Ovary (tissue), 9 donors: ENCODE results near the gene UST. TPM values are rescaled to one million over a fixed set of nuclear protein-coding genes. Genes with fewer than 3 reads are reported as not detected.

Experiments used
- DNase-seq, 5 donors: peaks; one replicate each; pipeline ENCODE4 v3.0.0-alpha.2; 2019 to 2020
- H3K27ac ChIP-seq, 2 donors: fragments of 200-600 bp; one replicate each; pipeline versions ENCODE4 v1.5.1 to v1.8.0; 2019 to 2022
- H3K27me3 ChIP-seq: fragments of 200-600 bp; one replicate; pipeline ENCODE4 v1.8.0; 2022
- H3K36me3 ChIP-seq: fragments of 200-600 bp; sonication (generic); one replicate; pipeline ENCODE4 v1.5.1; 2019
- H3K4me1 ChIP-seq: one replicate; pipeline ENCODE4 v1.8.1; 2013; ENCODE audit warnings: mild to moderate bottlenecking, moderate library complexity; ENCODE audit not compliant: insufficient read depth
- H3K4me3 ChIP-seq: fragments of 200-600 bp; sonication (generic); one replicate; pipeline ENCODE4 v1.5.1; 2017
- H3K9me3 ChIP-seq, 2 donors: fragments of 200-600 bp in 1 of 2; sonication (generic) in 1 of 2; one replicate each; pipeline versions ENCODE4 v1.5.1 to v1.8.1; 2013 to 2019; ENCODE audit warnings: mild to moderate bottlenecking in 1 of 2, moderate library complexity in 1 of 2
- CTCF ChIP-seq, 3 donors: fragments of 450-650 bp in 2 of 3; fragments of 200-600 bp in 1 of 3; IDR thresholded peaks; one replicate each; pipeline versions ENCODE4 v1.5.1 to v1.8.0; 2016 to 2022; ENCODE audit warnings: antibody characterized with exemption in 3 of 3, mild to moderate bottlenecking in 1 of 3
- EP300 ChIP-seq: sonication (generic); formaldehyde crosslinking; IDR thresholded peaks from one replicate; pipeline ENCODE4 v1.6.1; 2017; ENCODE audit warnings: antibody characterized with exemption
- POLR2A ChIP-seq: fragments of 450-650 bp; IDR thresholded peaks from one replicate; pipeline ENCODE4 v1.6.1; 2017; ENCODE audit warnings: antibody characterized with exemption, mild to moderate bottlenecking, moderate library complexity
- WGBS, 3 donors: extraction: QIAGEN DNeasy Blood & Tissue Kit in 1 of 3; methylation state at CpG; one replicate each; pipeline versions ENCODE4 v1.1.5 to v1.1.7; 2013 to 2017; 5-methylcytosine and 5-hydroxymethylcytosine counted together
- intact Hi-C, 4 donors: fragments of 100-400 bp; cut with DNase I; formaldehyde crosslinking; loops; one replicate each; pipeline versions ENCODE4 v1.11.0 to v1.15.1; 2022 to 2023
- polyA plus RNA-seq, 2 donors: library from polyadenylated mRNA; stranded (reverse); fragments of 200-250 nt in 1 of 2; fragments of 350-450 nt in 1 of 2; fragmentation: Illumina TruSeq in 1 of 2; extraction: RNeasy Lipid Tissue Mini Kit (QIAGEN cat#74804) in 1 of 2; gene quantifications; one replicate each; pipeline ENCODE4 v1.2.3, GENCODE V29; 2013 to 2014
- total RNA-seq, 7 donors: library from RNA; depleted of rRNA in 2 of 7; stranded (reverse); fragments of >200 nt in 2 of 7; fragmentation: NEBNext Ultra II Directional in 3 of 7; extraction: Animal tissue kit (Norgen Biotek cat#: 25700) in 3 of 7; gene quantifications; one replicate each; pipeline versions ENCODE4 v1.1.0 to v1.2.4, GENCODE V29; 2016 to 2023
- donor health status: DM: no; HTN: no; CAD: no; lungs with moderate emphysema.
- donor health status: DM: no; HTN: no; CAD: no.
- donor health status: Bipolar disorder and iron deficiency.
- donor health status: DM: yes; HTN: yes; CAD: no.
- donor health status: DM: no; HTN: no; CAD: no.
- donor health status: DM: yes; HTN: yes; CAD: no.

The UST gene
- total and polyA plus RNA-seq, 9 donors, result 11.8 to 20.1 (median 16.5) TPM

DNA sequence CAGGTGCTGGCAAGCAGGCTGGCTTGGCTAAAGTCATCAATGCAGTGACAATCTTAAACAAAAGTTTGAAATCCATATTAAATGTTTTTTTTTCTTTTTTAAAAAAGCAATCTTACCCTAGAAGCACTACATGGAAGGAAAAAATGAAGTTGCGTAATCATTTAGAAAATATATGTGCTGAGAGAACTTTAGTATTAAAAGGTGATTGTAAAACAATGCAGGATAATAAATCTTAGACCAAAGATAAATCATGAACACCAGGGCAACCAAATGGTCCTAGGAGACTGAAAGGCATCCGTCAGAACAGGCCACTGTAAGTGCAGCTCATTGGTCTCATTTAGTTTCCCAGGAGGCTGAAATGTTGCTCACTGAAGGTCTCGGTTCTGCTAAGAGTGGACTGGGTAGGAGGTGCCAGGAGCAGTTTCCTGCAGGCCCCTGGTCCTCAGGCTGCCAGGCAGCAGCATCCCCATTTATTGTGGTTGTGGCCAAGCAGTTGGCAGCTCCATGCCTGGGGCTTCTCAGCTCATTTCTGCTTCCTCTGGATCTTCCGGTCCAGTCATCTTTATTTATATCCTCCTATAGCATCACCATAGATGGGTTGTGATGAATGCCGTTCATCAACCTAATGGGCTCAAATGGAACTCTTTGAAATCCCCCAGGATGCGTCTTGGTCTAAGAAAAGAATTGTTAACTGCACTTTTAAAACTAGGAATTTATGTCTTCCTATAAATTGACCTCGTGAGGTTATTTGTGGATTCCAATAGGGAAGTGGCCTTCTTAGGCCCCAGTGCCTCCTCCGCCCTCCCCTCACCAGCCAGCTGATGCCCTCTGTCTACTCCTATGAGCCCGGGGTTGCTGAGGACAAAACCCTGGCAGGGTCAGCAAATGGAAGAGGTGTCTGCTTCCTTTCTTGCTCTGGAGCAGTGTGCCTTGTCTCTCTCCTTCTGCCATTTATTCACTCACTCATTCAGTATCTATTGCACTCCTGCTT lies 269.0 kb downstream of the UST start:
- DNase-seq, result no peak
- H3K36me3 ChIP-seq, result no peaks in the 10 kb centered on the region
- H3K4me1 ChIP-seq, result no peaks in the 10 kb centered on the region
- TF ChIP-seq CTCF (IDR thresholded peaks at IDR 0.05) (no peak), EP300 (no peak), POLR2A (no peak)
- WGBS, 3 donors, result 83 to 91% (median 88%) methylated on average over 9 of the region's 9 CpGs
- H3K27ac ChIP-seq, result no peak overlapping the region
- H3K27me3 ChIP-seq, result no peaks in the 10 kb centered on the region
- no peaks in the 10 kb centered on the region for H3K9me3 ChIP-seq
- H3K4me3 ChIP-seq, result no peak overlapping the region
- intact Hi-C loops, result no loop called here

DNA sequence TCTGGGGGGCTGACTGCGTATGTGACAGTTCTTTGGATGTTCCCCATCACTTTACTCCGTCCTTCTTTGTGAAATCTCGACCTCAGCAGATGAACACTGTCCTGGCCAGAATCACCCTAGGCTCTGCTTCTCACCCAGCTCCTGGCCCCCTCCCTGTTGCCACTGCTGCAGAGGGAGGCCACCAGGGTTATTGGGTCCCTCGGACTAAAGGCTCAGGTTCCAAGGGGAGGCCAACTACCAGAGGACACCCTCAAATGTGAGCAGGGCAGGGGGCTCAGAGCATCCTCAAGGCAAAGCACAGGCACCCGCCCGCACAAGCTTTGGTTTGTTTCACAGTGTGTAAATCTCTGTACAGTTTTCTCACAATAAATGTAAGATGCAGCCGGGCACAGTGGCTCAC lies 269.9 kb downstream of the UST start:
- WGBS, 3 donors, result 93 to 96% (median 94%) methylated on average over 7 of the region's 7 CpGs
- intact Hi-C loops, result no loop called here
- no peak overlapping the region for H3K4me3 ChIP-seq

DNA sequence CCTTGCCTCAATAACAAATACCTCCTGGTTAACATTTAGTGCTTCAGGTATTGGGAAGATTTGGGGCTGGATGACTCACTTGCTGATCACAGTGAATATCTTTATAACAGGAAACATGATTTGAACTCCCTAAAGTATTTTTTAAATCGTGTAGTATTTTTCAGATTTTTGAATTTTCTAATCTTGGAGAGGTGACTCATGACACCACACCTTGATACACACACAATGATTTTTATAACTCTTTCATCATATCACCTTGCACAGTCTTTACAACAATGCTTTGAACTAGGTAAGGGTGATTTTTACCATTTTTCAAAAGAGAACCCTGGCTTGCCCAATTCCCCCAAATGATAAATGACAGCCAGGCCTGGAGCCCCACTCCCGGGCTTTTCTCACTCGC lies 273.5 kb downstream of the UST start:
- Histone ChIP-seq H3K36me3 (no peaks in the 10 kb centered on the region), H3K27ac (no peak overlapping the region), H3K4me3 (no peak overlapping the region), H3K9me3 (no peaks in the 10 kb centered on the region), H3K4me1 (no peaks in the 10 kb centered on the region), H3K27me3 (no peaks in the 10 kb centered on the region)
- DNase-seq, result no peak
- intact Hi-C loops, result loop anchor here in 2 of 4 donors (10.0 kb wide), 2 partner anchors 446 to 456 kb away; no protein-coding TSS in a partner anchor
- 73 to 79% (median 74%) methylated on average over 3 of the region's 3 CpGs for WGBS, 3 donors
- TF ChIP-seq POLR2A (no peak), CTCF (IDR thresholded peaks at IDR 0.05) (no peak), EP300 (no peak)

More for the DNA sequence above, 269.9 kb downstream of the UST start:
- Histone ChIP-seq H3K27me3 (no peaks in the 10 kb centered on the region), H3K27ac (no peak overlapping the region), H3K9me3 (no peaks in the 10 kb centered on the region), H3K4me1 (no peaks in the 10 kb centered on the region), H3K36me3 (no peaks in the 10 kb centered on the region)
- DNase-seq, result no peak
- TF ChIP-seq POLR2A, result no peak
- no peak for TF ChIP-seq EP300
- no peak for TF ChIP-seq CTCF (IDR thresholded peaks at IDR 0.05)

DNA sequence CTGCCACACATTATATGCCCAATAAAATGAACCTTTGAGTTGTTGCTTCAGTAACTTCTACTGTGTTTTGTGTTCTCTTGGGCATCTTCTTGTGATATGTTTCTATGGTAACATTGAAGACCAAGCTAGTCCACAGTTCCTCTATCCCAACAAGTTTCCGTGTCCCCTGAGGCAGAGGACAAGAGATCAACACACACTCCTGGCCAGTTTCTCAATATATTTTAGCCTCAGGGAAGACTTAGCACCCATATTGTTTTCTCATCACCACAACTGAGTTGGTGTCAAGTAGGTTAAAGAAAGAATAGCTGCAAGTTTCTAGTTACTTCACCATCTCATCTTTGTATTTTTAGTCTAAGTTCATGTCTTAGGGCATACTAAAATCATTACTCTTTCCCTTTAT lies 277.5 kb downstream of the UST start:
- H3K27me3 ChIP-seq, result no peaks in the 10 kb centered on the region
- H3K9me3 ChIP-seq, result no peaks in the 10 kb centered on the region
- no peak for TF ChIP-seq CTCF (IDR thresholded peaks at IDR 0.05)
- TF ChIP-seq POLR2A, result no peak
- TF ChIP-seq EP300, result no peak
- intact Hi-C loops, result loop anchor here in 2 of 4 donors (10.0 kb wide), 2 partner anchors 450 to 460 kb away; no protein-coding TSS in a partner anchor
- DNase-seq, result no peak
- H3K4me1 ChIP-seq, result no peaks in the 10 kb centered on the region
- WGBS, 3 donors, result 83 to 91% (median 88%) methylated on average over 1 of the region's 1 CpG
- no peak overlapping the region for H3K4me3 ChIP-seq
- H3K27ac ChIP-seq, result no peak overlapping the region
- no peaks in the 10 kb centered on the region for H3K36me3 ChIP-seq
